Mammary epithelial cell (primary cell): ENCODE results near the gene CNR2.

Source experiments
- EZH2 ChIP-seq: IDR thresholded peaks from 2 replicates; pipeline ENCODE4 v1.6.1; 2012; ENCODE audit warnings: low read length, inconsistent platforms, borderline replicate concordance
- TF ChIP-seq, protein P1 (sequence below), 2 donors: IDR thresholded peaks in 1 of 2; conservative IDR thresholded peaks in 1 of 2; 2 replicates each; pipeline ENCODE4 v1.5.1; 2011 to 2012; ENCODE audit warnings: inconsistent platforms in 2 of 2, low read length in 2 of 2, mild to moderate bottlenecking in 2 of 2, control low read depth in 1 of 2, low read depth in 1 of 2; ENCODE audit not compliant: insufficient read depth in 1 of 2; ENCODE audit errors: extremely low read depth in 1 of 2

DNA sequence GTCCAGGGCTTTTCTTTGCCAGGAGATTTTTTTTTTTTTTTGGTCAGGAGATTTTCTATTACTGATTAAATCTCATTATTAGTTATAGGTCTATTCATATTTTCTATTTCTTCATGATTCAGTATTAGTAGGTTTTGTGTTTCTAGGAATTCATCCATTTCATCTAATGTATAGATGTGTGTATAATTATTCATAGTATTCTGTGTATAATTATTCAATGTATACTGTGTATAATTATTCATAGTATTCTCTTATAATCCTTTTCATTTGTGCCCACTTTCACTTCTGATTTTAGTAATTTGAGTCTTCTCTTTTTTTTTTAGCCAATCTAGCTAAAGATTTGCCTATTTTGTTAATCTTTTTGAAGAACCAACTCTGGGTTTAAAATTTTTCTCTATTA lies 34.2 kb upstream of the CNR2 start:
- TF ChIP-seq, protein P1, sequence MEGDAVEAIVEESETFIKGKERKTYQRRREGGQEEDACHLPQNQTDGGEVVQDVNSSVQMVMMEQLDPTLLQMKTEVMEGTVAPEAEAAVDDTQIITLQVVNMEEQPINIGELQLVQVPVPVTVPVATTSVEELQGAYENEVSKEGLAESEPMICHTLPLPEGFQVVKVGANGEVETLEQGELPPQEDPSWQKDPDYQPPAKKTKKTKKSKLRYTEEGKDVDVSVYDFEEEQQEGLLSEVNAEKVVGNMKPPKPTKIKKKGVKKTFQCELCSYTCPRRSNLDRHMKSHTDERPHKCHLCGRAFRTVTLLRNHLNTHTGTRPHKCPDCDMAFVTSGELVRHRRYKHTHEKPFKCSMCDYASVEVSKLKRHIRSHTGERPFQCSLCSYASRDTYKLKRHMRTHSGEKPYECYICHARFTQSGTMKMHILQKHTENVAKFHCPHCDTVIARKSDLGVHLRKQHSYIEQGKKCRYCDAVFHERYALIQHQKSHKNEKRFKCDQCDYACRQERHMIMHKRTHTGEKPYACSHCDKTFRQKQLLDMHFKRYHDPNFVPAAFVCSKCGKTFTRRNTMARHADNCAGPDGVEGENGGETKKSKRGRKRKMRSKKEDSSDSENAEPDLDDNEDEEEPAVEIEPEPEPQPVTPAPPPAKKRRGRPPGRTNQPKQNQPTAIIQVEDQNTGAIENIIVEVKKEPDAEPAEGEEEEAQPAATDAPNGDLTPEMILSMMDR (conservative IDR thresholded peaks at IDR 0.05 in 1 of 2, IDR thresholded peaks at IDR 0.05 in 1 of 2; ENCODE audit: extremely low read depth in 1 of 2, insufficient read depth in 1 of 2, low read depth in 1 of 2, low read length in 2 of 2): no peak
- no peak for TF ChIP-seq EZH2
